Measurements from ENCODE around the gene TSPAN12.

TSPAN12 gene

GRCh38 chr7:120865191-120865981, 7.4 kb upstream of the TSPAN12 start:
- TF ChIP-seq FOXP2 (optimal IDR thresholded peaks at IDR 0.05; ENCODE audit: borderline replicate concordance, extremely low read depth, extremely low read length, insufficient read depth) (no peak), TAF1 (IDR thresholded peaks at IDR 0.05; ENCODE audit: borderline replicate concordance, insufficient read depth, low read length) (no peak), SIN3A (IDR thresholded peaks at IDR 0.05; ENCODE audit: borderline replicate concordance, insufficient read depth, low read length) (no peak), POLR2AphosphoS5 (IDR thresholded peaks at IDR 0.05; ENCODE audit: low read depth, low read length) (no peak), REST (IDR thresholded peaks at IDR 0.05; ENCODE audit: insufficient read depth in 1 of 2, low read depth in 2 of 2, low read length in 2 of 2) (no peak)

GRCh38 chr7:120864141-120864900, 6.4 kb upstream of the TSPAN12 start:
- TF ChIP-seq FOXP2 (optimal IDR thresholded peaks at IDR 0.05; ENCODE audit: borderline replicate concordance, extremely low read depth, extremely low read length, insufficient read depth) (no peak), SIN3A (IDR thresholded peaks at IDR 0.05; ENCODE audit: borderline replicate concordance, insufficient read depth, low read length) (no peak), REST (IDR thresholded peaks at IDR 0.05; ENCODE audit: insufficient read depth in 1 of 2, low read depth in 2 of 2, low read length in 2 of 2) (no peak), POLR2AphosphoS5 (IDR thresholded peaks at IDR 0.05; ENCODE audit: low read depth, low read length) (no peak), TAF1 (IDR thresholded peaks at IDR 0.05; ENCODE audit: borderline replicate concordance, insufficient read depth, low read length) (no peak)

GRCh38 chr7:120862987-120863590, 5.1 kb upstream of the TSPAN12 start:
- TF ChIP-seq SIN3A (IDR thresholded peaks at IDR 0.05; ENCODE audit: borderline replicate concordance, insufficient read depth, low read length) (no peak), TAF1 (IDR thresholded peaks at IDR 0.05; ENCODE audit: borderline replicate concordance, insufficient read depth, low read length) (no peak), POLR2AphosphoS5 (IDR thresholded peaks at IDR 0.05; ENCODE audit: low read depth, low read length) (no peak), FOXP2 (optimal IDR thresholded peaks at IDR 0.05; ENCODE audit: borderline replicate concordance, extremely low read depth, extremely low read length, insufficient read depth) (no peak), REST (IDR thresholded peaks at IDR 0.05; ENCODE audit: insufficient read depth in 1 of 2, low read depth in 2 of 2, low read length in 2 of 2) (no peak)

- TF ChIP-seq POLR2AphosphoS5 (IDR thresholded peaks at IDR 0.05; ENCODE audit: low read depth, low read length) (no peak), REST (IDR thresholded peaks at IDR 0.05; ENCODE audit: insufficient read depth in 1 of 2, low read depth in 2 of 2, low read length in 2 of 2) (no peak), FOXP2 (optimal IDR thresholded peaks at IDR 0.05; ENCODE audit: borderline replicate concordance, extremely low read depth, extremely low read length, insufficient read depth) (no peak), SIN3A (IDR thresholded peaks at IDR 0.05; ENCODE audit: borderline replicate concordance, insufficient read depth, low read length) (no peak), TAF1 (IDR thresholded peaks at IDR 0.05; ENCODE audit: borderline replicate concordance, insufficient read depth, low read length) (no peak)
These were observed 2.2 kb upstream of the TSPAN12 start for GRCh38 chr7:120860156-120860555.

Measured in PFSK-1 (cell line).